ENCODE results near the gene CCDC24.

DNA sequence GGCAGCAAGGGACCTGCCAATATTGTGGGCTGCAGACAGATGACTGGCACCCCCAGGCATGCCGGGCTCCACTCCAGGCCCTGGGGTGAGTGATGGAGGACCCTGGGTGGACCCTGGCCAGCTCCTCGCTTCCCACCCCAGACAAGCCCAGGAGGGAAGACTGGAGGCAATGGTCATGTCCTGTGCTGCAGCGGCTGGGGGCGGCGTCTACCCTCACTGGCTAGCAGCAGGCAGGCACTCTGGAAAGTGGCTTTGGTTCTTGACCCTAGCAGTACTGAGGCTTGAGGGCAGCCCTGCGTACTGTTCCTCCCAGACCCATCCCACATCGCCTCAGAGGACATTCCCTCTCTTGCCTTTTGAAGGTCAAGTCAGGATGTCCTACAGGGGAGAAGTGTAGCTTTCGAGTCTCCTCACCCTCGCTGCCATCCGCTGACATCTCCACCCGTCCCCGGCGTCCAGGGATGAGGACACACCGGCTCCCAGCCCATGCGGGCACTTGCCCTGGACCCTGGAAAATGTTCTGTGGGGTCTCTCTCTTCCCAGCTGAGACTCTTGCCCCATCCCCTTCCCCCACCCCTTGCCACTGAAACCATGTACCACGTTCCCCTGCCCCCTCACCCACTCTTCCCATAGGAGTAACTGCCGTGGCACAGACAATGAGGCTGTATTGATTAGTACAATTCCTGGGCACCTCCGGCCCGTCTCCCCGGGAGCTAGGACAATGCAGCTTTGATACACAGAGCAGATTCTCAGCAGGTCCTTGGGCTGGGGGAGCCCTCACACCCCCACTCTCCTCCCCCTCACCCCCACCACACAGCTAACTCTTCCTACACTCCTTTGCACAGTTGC, 24.9 kb downstream of the CCDC24 start:
- TF ChIP-seq, protein P1, sequence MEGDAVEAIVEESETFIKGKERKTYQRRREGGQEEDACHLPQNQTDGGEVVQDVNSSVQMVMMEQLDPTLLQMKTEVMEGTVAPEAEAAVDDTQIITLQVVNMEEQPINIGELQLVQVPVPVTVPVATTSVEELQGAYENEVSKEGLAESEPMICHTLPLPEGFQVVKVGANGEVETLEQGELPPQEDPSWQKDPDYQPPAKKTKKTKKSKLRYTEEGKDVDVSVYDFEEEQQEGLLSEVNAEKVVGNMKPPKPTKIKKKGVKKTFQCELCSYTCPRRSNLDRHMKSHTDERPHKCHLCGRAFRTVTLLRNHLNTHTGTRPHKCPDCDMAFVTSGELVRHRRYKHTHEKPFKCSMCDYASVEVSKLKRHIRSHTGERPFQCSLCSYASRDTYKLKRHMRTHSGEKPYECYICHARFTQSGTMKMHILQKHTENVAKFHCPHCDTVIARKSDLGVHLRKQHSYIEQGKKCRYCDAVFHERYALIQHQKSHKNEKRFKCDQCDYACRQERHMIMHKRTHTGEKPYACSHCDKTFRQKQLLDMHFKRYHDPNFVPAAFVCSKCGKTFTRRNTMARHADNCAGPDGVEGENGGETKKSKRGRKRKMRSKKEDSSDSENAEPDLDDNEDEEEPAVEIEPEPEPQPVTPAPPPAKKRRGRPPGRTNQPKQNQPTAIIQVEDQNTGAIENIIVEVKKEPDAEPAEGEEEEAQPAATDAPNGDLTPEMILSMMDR (IDR thresholded peaks at IDR 0.05), result no peak
- no peak for TF ChIP-seq POLR2A (IDR thresholded peaks at IDR 0.05)
